K562 (cell line): ENCODE data around the gene GSTM1. TPM values are rescaled to one million over a fixed set of nuclear protein-coding genes. Genes with fewer than 3 reads are reported as not detected.
A peak's percentile ranks its signal among the peaks of the same experiment; 100 is the strongest.

Source experiments
- ARID1B ChIP-seq: fragments of 450-650 bp; IDR thresholded peaks from 2 replicates; pipeline ENCODE4 v1.6.1; 2016; ENCODE audit warnings: antibody characterized with exemption, mild to moderate bottlenecking, inconsistent platforms
- ARID4B ChIP-seq: sonication (generic); formaldehyde crosslinking; IDR thresholded peaks from 2 replicates; pipeline ENCODE4 v1.8.0; 2022; ENCODE audit warnings: mild to moderate bottlenecking, missing genetic modification reagents
- ASH1L ChIP-seq: fragments of 450-650 bp; IDR thresholded peaks from 2 replicates; pipeline ENCODE4 v1.6.1; 2018; ENCODE audit warnings: borderline replicate concordance, mild to moderate bottlenecking, low read depth; ENCODE audit not compliant: partially characterized antibody
- FOXK2 ChIP-seq, 2 experiments: fragments of 450-650 bp; IDR thresholded peaks in 1 of 2; conservative IDR thresholded peaks in 1 of 2; 2 replicates each; pipeline ENCODE4 v1.6.1; 2016; ENCODE audit warnings: low read depth in 2 of 2, mild to moderate bottlenecking in 1 of 2
- GTF2E2 ChIP-seq: fragments of 200-800 bp; sonication (Bioruptor generic); IDR thresholded peaks from 2 replicates; pipeline ENCODE4 v1.6.1; 2016; ENCODE audit warnings: missing genetic modification characterization, missing compliant biosample characterization
- HMGXB4 ChIP-seq: sonication (generic); formaldehyde crosslinking; IDR thresholded peaks from 2 replicates; pipeline ENCODE4 v1.8.1; 2023; ENCODE audit warnings: mild to moderate bottlenecking, missing genetic modification reagents
- JUND ChIP-seq, 2 experiments: IDR thresholded peaks; 2 replicates in 1 of 2; 3 replicates in 1 of 2; pipeline ENCODE4 v1.6.1; 2011; ENCODE audit warnings: borderline replicate concordance in 2 of 2, low read depth in 2 of 2, low read length in 2 of 2, improper control_type of control experiment in 1 of 2, missing biosample characterization in 1 of 2, missing genetic modification characterization in 1 of 2, missing genetic modification reagents in 1 of 2
- POLR3G ChIP-seq: IDR thresholded peaks from 2 replicates; pipeline ENCODE4 v1.6.1; 2011; ENCODE audit not compliant: insufficient read length, insufficient replicate concordance; ENCODE audit errors: extremely low read depth
- STAG1 ChIP-seq: sonication (generic); formaldehyde crosslinking; IDR thresholded peaks from 2 replicates; pipeline ENCODE4 v1.5.0; 2020; ENCODE audit warnings: missing genetic modification reagents, borderline replicate concordance
- TBP ChIP-seq: optimal IDR thresholded peaks from 2 replicates; pipeline ENCODE3; 2011; ENCODE audit warnings: low read depth, low read length, improper control_type of control experiment
- ZFX ChIP-seq: sonication (generic); formaldehyde crosslinking; IDR thresholded peaks from 2 replicates; pipeline ENCODE4 v1.8.0; 2022; ENCODE audit warnings: mild to moderate bottlenecking, missing genetic modification reagents, moderate library complexity
- ZNF232 ChIP-seq: sonication (generic); formaldehyde crosslinking; IDR thresholded peaks from 2 replicates; pipeline ENCODE4 v1.8.0; 2022; ENCODE audit warnings: mild to moderate bottlenecking, missing genetic modification reagents
- polyA plus RNA-seq, 8 experiments: library from polyadenylated mRNA; depleted of rRNA in 4 of 8; stranded (reverse) in 5 of 8; unstranded in 3 of 8; fragments of >200 nt; fragmentation: Nextera tagmentation in 2 of 8; fragmentation: Illumina TruSeq in 1 of 8; extraction: Ambion mirVana in 2 of 8; extraction: Trizol in 1 of 8; gene quantifications; 2 replicates each; pipeline versions ENCODE4 v1.2.1 to v1.2.3, GENCODE V29; 2011 to 2014; ENCODE audit warnings: inconsistent platforms in 1 of 8, missing spikeins in 1 of 8
- total RNA-seq, 7 experiments: library from RNA; depleted of rRNA in 6 of 7; stranded (reverse); fragments of >200 nt in 6 of 7; fragmentation: Illumina TruSeq in 2 of 7; extraction: Trizol in 2 of 7; gene quantifications; 2 replicates each; pipeline versions ENCODE4 v1.2.1 to v1.2.3, GENCODE V29; 2011 to 2021; ENCODE audit warnings: low replicate concordance in 1 of 7
- TF ChIP-seq, protein P1 (sequence below): fragments of 450-650 bp; formaldehyde crosslinking; IDR thresholded peaks from 2 replicates; pipeline ENCODE4 v1.4.0; 2020; ENCODE audit warnings: mild to moderate bottlenecking, moderate library complexity
- TF ChIP-seq, protein P2 (sequence below): fragments of 150-350 bp; conservative IDR thresholded peaks from 2 replicates; pipeline ENCODE4 v1.6.1; 2014; ENCODE audit warnings: low read length

Gene GSTM1
- total and polyA plus RNA-seq, 9 of the 15 experiments (the other 6 are each of a cell fraction or from before 2014, with no cell fraction given): not detected

GRCh38 chr1:109643385-109644230, 44.0 kb upstream of the GSTM1 start (continued):
- TF ChIP-seq ZNF232 (CRISPR knock-in tag) (0 out of 2 replicates have a peak, but pooled peaks have one; percentile 29), HMGXB4 (peak; percentile 60; the same call in 1 of the 2 replicates), STAG1 (peak; percentile 89), JUND (IDR thresholded peaks at IDR 0.05; ENCODE audit: borderline replicate concordance, low read depth, low read length) (peak; percentile 25; the same call in 1 of the 2 replicates), JUND (tag; IDR thresholded peaks at IDR 0.05; ENCODE audit: borderline replicate concordance, low read depth, low read length) (no peak; the same call in 2 of the 3 replicates), ZFX (peak; percentile 81), ARID4B (CRISPR knock-in tag) (peak; percentile 49; the same call in 1 of the 2 replicates), POLR3G (no peak), ASH1L (no peak), TBP (peak; percentile 15), GTF2E2 (tag) (no peak), FOXK2 (conservative IDR thresholded peaks at IDR 0.05 in 1 of 2, IDR thresholded peaks at IDR 0.05 in 1 of 2; ENCODE audit: low read depth in 2 of 2) (no peak), ARID1B (no peak)
- TF ChIP-seq, protein P1, sequence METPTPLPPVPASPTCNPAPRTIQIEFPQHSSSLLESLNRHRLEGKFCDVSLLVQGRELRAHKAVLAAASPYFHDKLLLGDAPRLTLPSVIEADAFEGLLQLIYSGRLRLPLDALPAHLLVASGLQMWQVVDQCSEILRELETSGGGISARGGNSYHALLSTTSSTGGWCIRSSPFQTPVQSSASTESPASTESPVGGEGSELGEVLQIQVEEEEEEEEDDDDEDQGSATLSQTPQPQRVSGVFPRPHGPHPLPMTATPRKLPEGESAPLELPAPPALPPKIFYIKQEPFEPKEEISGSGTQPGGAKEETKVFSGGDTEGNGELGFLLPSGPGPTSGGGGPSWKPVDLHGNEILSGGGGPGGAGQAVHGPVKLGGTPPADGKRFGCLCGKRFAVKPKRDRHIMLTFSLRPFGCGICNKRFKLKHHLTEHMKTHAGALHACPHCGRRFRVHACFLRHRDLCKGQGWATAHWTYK (CRISPR knock-in tag): 0 out of 2 replicates have a peak, but pooled peaks have one; percentile 23
- TF ChIP-seq, protein P2, sequence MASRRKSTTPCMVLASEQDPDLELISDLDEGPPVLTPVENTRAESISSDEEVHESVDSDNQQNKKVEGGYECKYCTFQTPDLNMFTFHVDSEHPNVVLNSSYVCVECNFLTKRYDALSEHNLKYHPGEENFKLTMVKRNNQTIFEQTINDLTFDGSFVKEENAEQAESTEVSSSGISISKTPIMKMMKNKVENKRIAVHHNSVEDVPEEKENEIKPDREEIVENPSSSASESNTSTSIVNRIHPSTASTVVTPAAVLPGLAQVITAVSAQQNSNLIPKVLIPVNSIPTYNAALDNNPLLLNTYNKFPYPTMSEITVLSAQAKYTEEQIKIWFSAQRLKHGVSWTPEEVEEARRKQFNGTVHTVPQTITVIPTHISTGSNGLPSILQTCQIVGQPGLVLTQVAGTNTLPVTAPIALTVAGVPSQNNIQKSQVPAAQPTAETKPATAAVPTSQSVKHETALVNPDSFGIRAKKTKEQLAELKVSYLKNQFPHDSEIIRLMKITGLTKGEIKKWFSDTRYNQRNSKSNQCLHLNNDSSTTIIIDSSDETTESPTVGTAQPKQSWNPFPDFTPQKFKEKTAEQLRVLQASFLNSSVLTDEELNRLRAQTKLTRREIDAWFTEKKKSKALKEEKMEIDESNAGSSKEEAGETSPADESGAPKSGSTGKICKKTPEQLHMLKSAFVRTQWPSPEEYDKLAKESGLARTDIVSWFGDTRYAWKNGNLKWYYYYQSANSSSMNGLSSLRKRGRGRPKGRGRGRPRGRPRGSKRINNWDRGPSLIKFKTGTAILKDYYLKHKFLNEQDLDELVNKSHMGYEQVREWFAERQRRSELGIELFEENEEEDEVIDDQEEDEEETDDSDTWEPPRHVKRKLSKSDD: peak; percentile 32; the same call in 1 of the 2 replicates
